Measurements from ENCODE around the gene MPO. TPM values are rescaled to one million over a fixed set of nuclear protein-coding genes. Genes with fewer than 3 reads are reported as not detected.

Gene MPO
- total RNA-seq, 1 donor from 2014 or later: 0.35 TPM

DNA sequence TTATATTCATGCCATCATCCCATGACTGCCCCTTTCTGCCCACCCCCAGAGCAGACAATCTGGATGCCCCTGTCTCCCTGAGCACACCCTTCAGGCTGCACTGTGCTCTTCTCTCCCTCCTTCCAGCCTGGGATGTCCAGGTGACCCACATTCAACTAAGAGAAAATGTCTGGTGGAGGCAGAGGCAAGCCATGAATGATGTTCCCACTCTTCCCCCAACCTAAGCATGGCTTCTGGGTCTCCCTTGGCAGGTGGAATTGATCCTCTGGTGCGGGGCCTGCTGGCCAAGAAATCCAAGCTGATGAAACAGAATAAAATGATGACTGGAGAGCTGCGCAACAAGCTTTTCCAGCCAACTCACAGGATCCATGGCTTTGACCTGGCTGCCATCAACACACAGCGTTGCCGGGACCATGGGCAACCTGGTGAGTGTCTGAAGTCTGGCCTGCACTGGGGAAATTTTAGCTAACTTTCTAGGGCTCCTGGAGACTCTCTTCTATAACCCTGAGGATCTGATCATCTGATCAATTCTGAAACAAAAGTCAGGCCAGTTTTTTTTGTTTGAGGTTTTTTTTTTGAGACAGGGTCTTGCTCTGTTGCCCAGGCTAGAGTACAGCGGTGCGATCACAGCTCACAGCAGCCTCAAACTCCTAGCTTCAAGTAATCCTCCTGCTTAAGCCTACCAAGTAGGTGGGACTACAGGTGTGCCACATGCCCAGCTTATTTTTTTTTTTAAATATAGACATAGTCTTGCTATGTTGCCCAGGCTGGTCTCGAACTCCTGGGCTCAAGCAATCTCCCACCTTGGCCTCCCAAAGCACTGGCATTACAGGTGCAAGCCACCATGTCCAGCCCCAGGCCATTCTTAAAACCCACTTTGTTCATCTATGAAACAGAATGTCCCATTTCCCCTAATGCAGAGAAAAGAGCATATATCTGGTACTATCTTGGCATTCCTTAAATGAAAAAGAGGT, 14.5 kb downstream of the MPO start:
- Histone ChIP-seq H3K4me3 (no peak overlapping the region), H3K27me3 (peaks cover 42% of the 10 kb centered on the region), H3K4me1 (no peaks in the 10 kb centered on the region), H3K36me3 (no peaks in the 10 kb centered on the region), H3K27ac (no peak overlapping the region), H3K9me3 (no peaks in the 10 kb centered on the region)
- intact Hi-C loops (cut with DNase I): no loop called here
- TF ChIP-seq, protein P1, sequence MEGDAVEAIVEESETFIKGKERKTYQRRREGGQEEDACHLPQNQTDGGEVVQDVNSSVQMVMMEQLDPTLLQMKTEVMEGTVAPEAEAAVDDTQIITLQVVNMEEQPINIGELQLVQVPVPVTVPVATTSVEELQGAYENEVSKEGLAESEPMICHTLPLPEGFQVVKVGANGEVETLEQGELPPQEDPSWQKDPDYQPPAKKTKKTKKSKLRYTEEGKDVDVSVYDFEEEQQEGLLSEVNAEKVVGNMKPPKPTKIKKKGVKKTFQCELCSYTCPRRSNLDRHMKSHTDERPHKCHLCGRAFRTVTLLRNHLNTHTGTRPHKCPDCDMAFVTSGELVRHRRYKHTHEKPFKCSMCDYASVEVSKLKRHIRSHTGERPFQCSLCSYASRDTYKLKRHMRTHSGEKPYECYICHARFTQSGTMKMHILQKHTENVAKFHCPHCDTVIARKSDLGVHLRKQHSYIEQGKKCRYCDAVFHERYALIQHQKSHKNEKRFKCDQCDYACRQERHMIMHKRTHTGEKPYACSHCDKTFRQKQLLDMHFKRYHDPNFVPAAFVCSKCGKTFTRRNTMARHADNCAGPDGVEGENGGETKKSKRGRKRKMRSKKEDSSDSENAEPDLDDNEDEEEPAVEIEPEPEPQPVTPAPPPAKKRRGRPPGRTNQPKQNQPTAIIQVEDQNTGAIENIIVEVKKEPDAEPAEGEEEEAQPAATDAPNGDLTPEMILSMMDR (IDR thresholded peaks at IDR 0.05): no peak
- DNase-seq: peak; percentile 12
- ATAC-seq: no peak

DNA sequence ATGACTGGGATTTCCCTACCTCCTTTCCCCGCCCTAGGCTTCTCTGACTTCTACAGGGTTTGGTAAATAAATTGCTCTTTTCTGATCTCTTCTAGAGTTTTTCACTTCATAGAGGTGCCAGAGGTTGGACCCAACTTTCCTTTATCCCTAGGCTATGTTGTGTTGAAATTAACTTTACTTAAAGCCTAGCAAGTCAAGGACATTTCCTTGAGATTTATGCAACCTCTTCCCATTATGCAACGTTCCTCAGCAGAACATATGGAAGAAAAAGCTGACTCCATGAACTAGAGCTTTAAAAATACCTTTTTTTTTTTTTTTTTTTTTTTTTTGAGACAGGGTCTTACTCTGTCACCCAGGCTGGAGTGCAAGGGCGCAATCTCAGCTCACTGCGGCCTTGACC, 15.5 kb downstream of the MPO start:
- Histone ChIP-seq H3K27ac (no peak overlapping the region), H3K4me1 (no peaks in the 10 kb centered on the region), H3K4me3 (no peak overlapping the region), H3K9me3 (no peaks in the 10 kb centered on the region), H3K36me3 (no peaks in the 10 kb centered on the region), H3K27me3 (peaks cover 43% of the 10 kb centered on the region)
- ATAC-seq (no peak), DNase-seq (no peak)
- intact Hi-C loops (cut with DNase I): no loop called here
- TF ChIP-seq, protein P1 (IDR thresholded peaks at IDR 0.05): no peak

DNA sequence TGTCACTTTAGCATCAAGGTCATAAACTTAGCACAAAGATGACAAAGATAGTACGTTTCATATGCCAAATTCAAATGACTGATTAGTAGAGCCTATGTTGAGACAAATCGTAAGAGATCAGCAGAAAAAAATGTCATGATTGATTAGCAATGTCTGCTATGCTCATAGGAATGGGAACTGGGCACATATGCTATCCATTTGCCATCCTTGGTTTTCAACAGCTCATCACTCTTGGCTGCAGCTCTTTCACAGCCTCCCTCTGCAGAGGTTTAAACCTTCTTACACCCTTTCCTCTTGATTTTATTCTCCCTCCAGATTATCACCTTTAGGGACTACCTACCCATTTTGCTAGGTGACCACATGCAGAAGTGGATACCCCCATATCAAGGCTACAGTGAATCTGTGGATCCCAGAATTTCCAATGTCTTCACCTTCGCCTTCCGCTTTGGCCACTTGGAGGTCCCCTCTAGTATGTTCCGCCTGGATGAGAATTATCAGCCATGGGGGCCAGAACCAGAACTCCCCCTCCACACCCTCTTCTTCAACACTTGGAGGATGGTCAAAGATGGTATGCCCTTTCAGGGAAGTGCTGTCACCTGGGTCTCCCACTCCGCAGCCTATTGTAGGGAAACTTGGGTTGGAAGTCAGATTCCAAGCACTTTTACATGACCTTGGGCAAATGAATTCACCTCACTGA, 16.2 kb downstream of the MPO start:
- ATAC-seq (no peak), DNase-seq (no peak)
- intact Hi-C loops (cut with DNase I): no loop called here

DNA sequence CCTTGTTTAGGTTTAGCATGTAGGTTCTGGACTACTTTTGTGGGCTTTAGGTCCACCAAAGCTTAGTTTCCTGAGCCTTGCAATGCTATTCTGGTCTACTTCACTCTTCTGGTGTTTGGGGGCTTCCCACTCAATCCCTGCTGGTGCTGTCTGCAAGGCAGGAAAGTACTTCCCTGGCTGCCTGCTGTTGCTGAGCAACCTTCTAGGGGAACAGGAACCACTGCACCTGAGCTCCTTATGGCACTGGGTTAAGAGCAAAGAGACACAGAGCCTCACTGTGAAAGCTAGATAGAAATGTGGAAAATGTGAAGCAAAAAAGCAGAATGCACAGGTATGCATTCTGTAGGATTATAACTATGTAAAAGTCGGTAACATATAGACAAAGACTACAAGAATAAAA, 17.0 kb downstream of the MPO start:
- no peaks in the 10 kb centered on the region for H3K36me3 ChIP-seq
- DNase-seq (no peak), ATAC-seq (no peak)
- no peak overlapping the region for H3K27ac ChIP-seq
- no peaks in the 10 kb centered on the region for H3K9me3 ChIP-seq
- H3K27me3 ChIP-seq: peaks cover 51% of the 10 kb centered on the region
- no peak overlapping the region for H3K4me3 ChIP-seq
- intact Hi-C loops (cut with DNase I): no loop called here
- no peaks in the 10 kb centered on the region for H3K4me1 ChIP-seq
- TF ChIP-seq, protein P1 (IDR thresholded peaks at IDR 0.05): no peak

More for the DNA sequence above, 16.2 kb downstream of the MPO start:
- Histone ChIP-seq H3K36me3 (no peaks in the 10 kb centered on the region), H3K4me1 (no peaks in the 10 kb centered on the region), H3K4me3 (no peak overlapping the region), H3K27ac (no peak overlapping the region), H3K9me3 (no peaks in the 10 kb centered on the region), H3K27me3 (peaks cover 50% of the 10 kb centered on the region)
- TF ChIP-seq, protein P1 (IDR thresholded peaks at IDR 0.05): no peak

DNA sequence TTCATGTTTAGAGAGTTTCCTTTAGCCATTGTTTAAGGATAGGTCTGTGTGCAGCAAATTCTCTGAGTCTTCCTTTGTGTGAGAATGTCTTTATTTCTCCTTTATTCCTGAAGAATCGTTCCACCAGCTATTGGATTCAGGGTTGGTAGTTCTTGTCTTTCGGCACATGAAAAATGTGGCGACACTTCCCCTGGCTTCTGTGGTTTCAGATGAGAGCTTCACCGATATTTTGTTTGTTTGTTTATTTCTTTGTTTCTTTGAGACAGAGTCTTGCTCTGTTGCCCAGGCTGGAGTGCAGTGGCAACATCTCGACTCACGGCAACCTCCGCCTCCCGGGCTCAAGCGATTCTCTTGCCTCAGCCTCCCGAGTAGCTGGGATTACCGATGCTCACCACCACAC, 18.6 kb downstream of the MPO start:
- intact Hi-C loops (cut with DNase I): no loop called here
- Histone ChIP-seq H3K27ac (no peak overlapping the region), H3K4me3 (no peak overlapping the region), H3K36me3 (no peaks in the 10 kb centered on the region), H3K4me1 (no peaks in the 10 kb centered on the region), H3K9me3 (no peaks in the 10 kb centered on the region), H3K27me3 (peaks cover 54% of the 10 kb centered on the region)
- TF ChIP-seq, protein P1 (IDR thresholded peaks at IDR 0.05): no peak
- ATAC-seq: no peak
- no peak for DNase-seq
